ENCODE data around the gene WIPF1. TPM values are rescaled to one million over a fixed set of nuclear protein-coding genes. Genes with fewer than 3 reads are reported as not detected.

The WIPF1 gene
- total RNA-seq, 1 experiment from 2014 or later: 6.0 TPM

GRCh38 chr2:174587579-174587978 is 10.0 kb downstream of the WIPF1 start:
- peaks cover 7% of the 10 kb centered on the region for H3K36me3 Mint-ChIP-seq (ENCODE audit: insufficient read depth, unreplicated experiment)
- H3K27me3 Mint-ChIP-seq (ENCODE audit: insufficient read depth, unreplicated experiment): no peaks in the 10 kb centered on the region
- intact Hi-C loops (cut with micrococcal nuclease): no loop called here
- POLR2A ChIA-PET: no interaction called here
- H3K9me3 Mint-ChIP-seq (ENCODE audit: unreplicated experiment): no peaks in the 10 kb centered on the region
- H3K4me1 Mint-ChIP-seq (ENCODE audit: insufficient read depth, unreplicated experiment): no peaks in the 10 kb centered on the region
- H3K27ac Mint-ChIP-seq (ENCODE audit: low read depth, unreplicated experiment): no peak overlapping the region
- no peak overlapping the region for H3K4me3 Mint-ChIP-seq (ENCODE audit: unreplicated experiment)
- no TSS peak for BruUV-seq (replicated peaks)
- CTCF ChIA-PET: interaction anchor here (0.6 kb wide), 2 partner anchors 126 to 448 kb away, joined by 3 to 4 read pairs; no protein-coding TSS in a partner anchor
- no peak for DNase-seq (ENCODE audit: unreplicated experiment)
- TF ChIP-seq, protein P1, sequence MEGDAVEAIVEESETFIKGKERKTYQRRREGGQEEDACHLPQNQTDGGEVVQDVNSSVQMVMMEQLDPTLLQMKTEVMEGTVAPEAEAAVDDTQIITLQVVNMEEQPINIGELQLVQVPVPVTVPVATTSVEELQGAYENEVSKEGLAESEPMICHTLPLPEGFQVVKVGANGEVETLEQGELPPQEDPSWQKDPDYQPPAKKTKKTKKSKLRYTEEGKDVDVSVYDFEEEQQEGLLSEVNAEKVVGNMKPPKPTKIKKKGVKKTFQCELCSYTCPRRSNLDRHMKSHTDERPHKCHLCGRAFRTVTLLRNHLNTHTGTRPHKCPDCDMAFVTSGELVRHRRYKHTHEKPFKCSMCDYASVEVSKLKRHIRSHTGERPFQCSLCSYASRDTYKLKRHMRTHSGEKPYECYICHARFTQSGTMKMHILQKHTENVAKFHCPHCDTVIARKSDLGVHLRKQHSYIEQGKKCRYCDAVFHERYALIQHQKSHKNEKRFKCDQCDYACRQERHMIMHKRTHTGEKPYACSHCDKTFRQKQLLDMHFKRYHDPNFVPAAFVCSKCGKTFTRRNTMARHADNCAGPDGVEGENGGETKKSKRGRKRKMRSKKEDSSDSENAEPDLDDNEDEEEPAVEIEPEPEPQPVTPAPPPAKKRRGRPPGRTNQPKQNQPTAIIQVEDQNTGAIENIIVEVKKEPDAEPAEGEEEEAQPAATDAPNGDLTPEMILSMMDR (IDR thresholded peaks at IDR 0.05; ENCODE audit: unreplicated experiment): no peak

DNA sequence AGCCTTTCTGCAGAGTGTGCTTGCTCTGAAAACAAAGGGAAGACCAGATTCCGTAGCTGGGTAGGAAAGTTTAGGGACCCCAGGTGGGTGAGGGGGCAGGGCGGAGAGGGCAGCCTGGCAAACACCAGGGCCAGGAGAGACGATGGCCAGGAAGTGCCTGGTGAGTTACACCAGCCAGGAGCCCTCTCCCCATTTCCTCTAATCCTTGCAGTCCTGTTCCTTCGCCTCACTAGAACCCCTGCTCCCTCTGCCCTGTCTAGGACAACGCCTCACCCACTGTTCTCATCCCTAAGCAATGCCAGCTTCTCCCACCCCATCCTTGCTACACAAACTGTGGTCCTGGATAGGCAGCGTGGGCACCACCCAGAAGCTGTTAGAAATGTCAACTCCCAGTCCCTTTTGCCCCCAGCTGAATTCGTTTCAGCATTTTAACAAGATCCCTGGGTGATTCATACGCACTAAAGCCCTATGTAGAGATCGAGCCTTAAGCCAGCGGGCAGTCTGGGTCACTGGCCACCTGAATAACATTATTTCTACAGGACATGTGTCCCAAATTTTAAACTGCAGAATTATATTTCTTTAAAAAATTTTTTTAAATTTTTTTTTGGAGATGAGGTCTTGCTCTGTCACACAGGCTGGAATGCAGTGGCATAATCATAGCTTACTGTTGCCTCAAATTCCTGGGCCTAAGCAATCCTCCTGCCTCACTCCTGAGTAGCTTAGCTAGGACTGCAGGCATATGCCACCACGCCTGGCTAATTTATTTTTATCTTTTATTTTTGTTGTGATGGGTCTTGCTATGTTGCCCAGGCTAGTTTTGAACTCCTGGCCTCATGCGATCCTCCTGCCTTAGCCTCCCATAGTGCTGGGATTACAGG is 10.9 kb downstream of the WIPF1 start:
- Mint-ChIP-seq H3K4me1 (ENCODE audit: insufficient read depth, unreplicated experiment) (no peaks in the 10 kb centered on the region), H3K27ac (ENCODE audit: low read depth, unreplicated experiment) (no peak overlapping the region), H3K4me3 (ENCODE audit: unreplicated experiment) (no peak overlapping the region), H3K36me3 (ENCODE audit: insufficient read depth, unreplicated experiment) (peaks cover 10% of the 10 kb centered on the region), H3K27me3 (ENCODE audit: insufficient read depth, unreplicated experiment) (no peaks in the 10 kb centered on the region), H3K9me3 (ENCODE audit: unreplicated experiment) (no peaks in the 10 kb centered on the region)
- ChIA-PET POLR2A (no interaction called here), CTCF (interaction anchor here (0.7 to 1.1 kb wide), 4 partner anchors 9 to 176 kb away, joined by 3 to 4 read pairs (median 4); no protein-coding TSS in a partner anchor)
- intact Hi-C loops (cut with micrococcal nuclease): no loop called here
- BruUV-seq (replicated peaks): no TSS peak
- DNase-seq (ENCODE audit: unreplicated experiment): no peak
- TF ChIP-seq, protein P1 (IDR thresholded peaks at IDR 0.05; ENCODE audit: unreplicated experiment): no peak

DNA sequence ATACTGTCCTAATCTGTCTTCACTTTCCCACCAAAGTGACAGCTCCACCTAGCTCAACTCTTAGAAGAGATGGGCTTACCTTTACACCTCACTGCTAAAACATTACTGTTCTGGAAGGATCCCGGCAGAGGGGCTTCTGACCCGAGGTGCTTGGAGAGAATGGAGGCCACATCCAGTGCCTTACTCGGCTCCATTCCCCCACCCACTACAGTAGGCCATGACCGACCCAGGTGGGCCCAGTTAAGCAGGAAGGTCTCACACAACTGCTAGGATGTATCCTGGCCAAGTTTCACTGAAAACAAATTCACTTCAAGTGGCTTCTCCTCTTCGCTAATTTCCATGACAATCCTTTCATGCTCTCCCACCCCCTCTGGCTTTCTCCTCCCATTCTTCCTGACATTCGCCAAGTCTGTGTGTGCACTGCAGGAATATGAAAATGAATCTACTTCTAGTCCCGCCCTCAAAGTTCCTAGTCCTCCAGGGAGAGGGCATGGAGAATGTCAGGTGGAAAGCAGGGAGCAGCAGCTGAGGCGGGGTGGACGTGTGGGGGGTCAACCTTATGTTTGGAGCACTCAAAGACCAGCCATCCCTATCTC is 11.8 kb downstream of the WIPF1 start:
- POLR2A ChIA-PET: no interaction called here

GRCh38 chr2:174585146-174585545 is 12.5 kb downstream of the WIPF1 start:
- ChIA-PET CTCF (interaction anchor here (3.8 kb wide), 1 partner anchor 113 kb away, joined by 20 read pairs; no protein-coding TSS in a partner anchor), POLR2A (no interaction called here)
- no peaks in the 10 kb centered on the region for H3K4me1 Mint-ChIP-seq (ENCODE audit: insufficient read depth, unreplicated experiment)

More for the DNA sequence above, 11.8 kb downstream of the WIPF1 start:
- H3K4me1 Mint-ChIP-seq (ENCODE audit: insufficient read depth, unreplicated experiment): no peaks in the 10 kb centered on the region
- no peaks in the 10 kb centered on the region for H3K9me3 Mint-ChIP-seq (ENCODE audit: unreplicated experiment)
- DNase-seq (ENCODE audit: unreplicated experiment): no peak
- CTCF ChIA-PET: interaction anchor here (0.7 to 3.8 kb wide), 4 partner anchors 8 to 177 kb away, joined by 3 to 20 read pairs (median 4); no protein-coding TSS in a partner anchor
- no peak overlapping the region for H3K4me3 Mint-ChIP-seq (ENCODE audit: unreplicated experiment)
- no TSS peak for BruUV-seq (replicated peaks)
- intact Hi-C loops (cut with micrococcal nuclease): no loop called here
- peaks cover 10% of the 10 kb centered on the region for H3K36me3 Mint-ChIP-seq (ENCODE audit: insufficient read depth, unreplicated experiment)
- H3K27ac Mint-ChIP-seq (ENCODE audit: low read depth, unreplicated experiment): no peak overlapping the region
- TF ChIP-seq, protein P1 (IDR thresholded peaks at IDR 0.05; ENCODE audit: unreplicated experiment): no peak
- H3K27me3 Mint-ChIP-seq (ENCODE audit: insufficient read depth, unreplicated experiment): no peaks in the 10 kb centered on the region

More at GRCh38 chr2:174585146-174585545, 12.5 kb downstream of the WIPF1 start:
- no peak overlapping the region for H3K27ac Mint-ChIP-seq (ENCODE audit: low read depth, unreplicated experiment)
- no peaks in the 10 kb centered on the region for H3K27me3 Mint-ChIP-seq (ENCODE audit: insufficient read depth, unreplicated experiment)
- no peaks in the 10 kb centered on the region for H3K9me3 Mint-ChIP-seq (ENCODE audit: unreplicated experiment)
- no peak overlapping the region for H3K4me3 Mint-ChIP-seq (ENCODE audit: unreplicated experiment)
- BruUV-seq (replicated peaks): no TSS peak
- H3K36me3 Mint-ChIP-seq (ENCODE audit: insufficient read depth, unreplicated experiment): peaks cover 10% of the 10 kb centered on the region
- intact Hi-C loops (cut with micrococcal nuclease): no loop called here
- TF ChIP-seq, protein P1 (IDR thresholded peaks at IDR 0.05; ENCODE audit: unreplicated experiment): no peak
- DNase-seq (ENCODE audit: unreplicated experiment): no peak
